Thoracic aorta (tissue), 2 donors: Measurements from ENCODE around the gene SMAD4. TPM values are rescaled to one million over a fixed set of nuclear protein-coding genes. Genes with fewer than 3 reads are reported as not detected.

Experiments used
- ATAC-seq: fragments of 150-250 bp; one replicate; pipeline ENCODE4 v1.8.0; 2017; ENCODE audit warnings: low read depth; ENCODE audit not compliant: insufficient number of reproducible peaks, low FRiP score
- DNase-seq: peaks from one replicate; pipeline ENCODE4 v3.0.0-alpha.2; 2020; ENCODE audit warnings: low spot score
- H3K27ac ChIP-seq, 2 donors: fragments of 200-600 bp; sonication (generic); 1 replicate in 1 of 2; 2 replicates in 1 of 2; pipeline ENCODE4 v1.5.1; 2016; ENCODE audit warnings: mild to moderate bottlenecking in 2 of 2, moderate library complexity in 2 of 2
- H3K27me3 ChIP-seq: fragments of 200-600 bp; sonication (generic); replicated peaks from 2 replicates; pipeline ENCODE4 v1.6.0; 2016; ENCODE audit warnings: mild to moderate bottlenecking; ENCODE audit not compliant: insufficient read depth
- H3K36me3 ChIP-seq: fragments of 200-600 bp; sonication (generic); one replicate; pipeline ENCODE4 v1.5.1; 2016
- H3K4me1 ChIP-seq, 2 donors: fragments of 200-600 bp; sonication (generic); 1 replicate in 1 of 2; 2 replicates in 1 of 2; pipeline versions ENCODE4 v1.5.1 to v1.6.0; 2016; ENCODE audit warnings: low read depth in 2 of 2, mild to moderate bottlenecking in 1 of 2; ENCODE audit not compliant: control insufficient read depth in 1 of 2
- H3K4me3 ChIP-seq: fragments of 200-600 bp; sonication (generic); 2 replicates; pipeline ENCODE4 v1.5.1; 2016; ENCODE audit warnings: mild to moderate bottlenecking
- H3K9me3 ChIP-seq: fragments of 200-600 bp; sonication (generic); 2 replicates; pipeline ENCODE4 v1.5.1; 2016
- total RNA-seq, 2 donors: library from RNA; depleted of rRNA; stranded (reverse); fragments of >200 nt; gene quantifications; one replicate each; pipeline versions ENCODE4 v1.1.0 to v1.2.3, GENCODE V29; 2016
- TF ChIP-seq, protein P1 (sequence below): fragments of 200-600 bp; sonication (generic); IDR thresholded peaks from one replicate; pipeline ENCODE4 v1.5.1; 2019; ENCODE audit warnings: antibody characterized with exemption

SMAD4 gene
- total RNA-seq, 2 donors from 2014 or later: 115 to 155 TPM

DNA sequence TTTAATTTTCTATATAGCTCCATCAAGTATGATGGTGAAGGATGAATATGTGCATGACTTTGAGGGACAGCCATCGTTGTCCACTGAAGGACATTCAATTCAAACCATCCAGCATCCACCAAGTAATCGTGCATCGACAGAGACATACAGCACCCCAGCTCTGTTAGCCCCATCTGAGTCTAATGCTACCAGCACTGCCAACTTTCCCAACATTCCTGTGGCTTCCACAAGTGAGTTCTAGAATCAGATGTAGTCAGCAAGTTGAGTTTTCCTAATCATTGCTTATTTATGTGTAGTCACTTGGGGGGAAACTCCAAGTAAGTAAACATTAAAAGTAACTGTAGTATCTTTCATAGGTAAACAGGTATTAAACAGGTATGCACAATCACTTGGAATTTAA is 24.8 kb downstream of the SMAD4 start:
- Histone ChIP-seq H3K27me3 (no peaks in the 10 kb centered on the region), H3K4me1 (no peaks in the 10 kb centered on the region), H3K27ac (no peak overlapping the region), H3K4me3 (no peak overlapping the region), H3K36me3 (peaks cover 10% of the 10 kb centered on the region), H3K9me3 (no peaks in the 10 kb centered on the region)
- TF ChIP-seq, protein P1, sequence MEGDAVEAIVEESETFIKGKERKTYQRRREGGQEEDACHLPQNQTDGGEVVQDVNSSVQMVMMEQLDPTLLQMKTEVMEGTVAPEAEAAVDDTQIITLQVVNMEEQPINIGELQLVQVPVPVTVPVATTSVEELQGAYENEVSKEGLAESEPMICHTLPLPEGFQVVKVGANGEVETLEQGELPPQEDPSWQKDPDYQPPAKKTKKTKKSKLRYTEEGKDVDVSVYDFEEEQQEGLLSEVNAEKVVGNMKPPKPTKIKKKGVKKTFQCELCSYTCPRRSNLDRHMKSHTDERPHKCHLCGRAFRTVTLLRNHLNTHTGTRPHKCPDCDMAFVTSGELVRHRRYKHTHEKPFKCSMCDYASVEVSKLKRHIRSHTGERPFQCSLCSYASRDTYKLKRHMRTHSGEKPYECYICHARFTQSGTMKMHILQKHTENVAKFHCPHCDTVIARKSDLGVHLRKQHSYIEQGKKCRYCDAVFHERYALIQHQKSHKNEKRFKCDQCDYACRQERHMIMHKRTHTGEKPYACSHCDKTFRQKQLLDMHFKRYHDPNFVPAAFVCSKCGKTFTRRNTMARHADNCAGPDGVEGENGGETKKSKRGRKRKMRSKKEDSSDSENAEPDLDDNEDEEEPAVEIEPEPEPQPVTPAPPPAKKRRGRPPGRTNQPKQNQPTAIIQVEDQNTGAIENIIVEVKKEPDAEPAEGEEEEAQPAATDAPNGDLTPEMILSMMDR: no peak
- ATAC-seq: no peak
- DNase-seq: no peak

DNA sequence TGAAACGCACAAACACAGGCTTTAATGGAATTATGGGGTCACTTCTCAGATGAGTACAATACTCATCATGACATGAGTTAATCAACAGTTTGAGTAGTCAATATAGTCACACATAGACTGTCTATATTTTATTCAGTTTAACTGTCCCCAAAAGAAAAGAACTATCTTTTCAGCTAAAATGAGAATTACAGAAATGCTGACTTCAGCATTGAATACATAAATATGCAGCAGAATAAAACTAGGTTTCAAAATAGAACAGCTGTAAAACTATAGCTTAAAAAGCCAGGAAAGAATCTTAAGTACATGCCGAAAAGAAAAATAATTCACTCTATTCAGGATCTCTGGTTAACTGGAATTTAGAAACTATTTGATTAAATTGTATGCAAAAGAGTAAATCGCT is 30.0 kb downstream of the SMAD4 start:
- H3K36me3 ChIP-seq: peaks cover 16% of the 10 kb centered on the region
- ATAC-seq (no peak), DNase-seq (no peak)
- H3K27ac ChIP-seq: no peak overlapping the region
- H3K9me3 ChIP-seq: no peaks in the 10 kb centered on the region
- no peaks in the 10 kb centered on the region for H3K4me1 ChIP-seq
- H3K27me3 ChIP-seq: no peaks in the 10 kb centered on the region
- H3K4me3 ChIP-seq: no peak overlapping the region
- TF ChIP-seq, protein P1: no peak

DNA sequence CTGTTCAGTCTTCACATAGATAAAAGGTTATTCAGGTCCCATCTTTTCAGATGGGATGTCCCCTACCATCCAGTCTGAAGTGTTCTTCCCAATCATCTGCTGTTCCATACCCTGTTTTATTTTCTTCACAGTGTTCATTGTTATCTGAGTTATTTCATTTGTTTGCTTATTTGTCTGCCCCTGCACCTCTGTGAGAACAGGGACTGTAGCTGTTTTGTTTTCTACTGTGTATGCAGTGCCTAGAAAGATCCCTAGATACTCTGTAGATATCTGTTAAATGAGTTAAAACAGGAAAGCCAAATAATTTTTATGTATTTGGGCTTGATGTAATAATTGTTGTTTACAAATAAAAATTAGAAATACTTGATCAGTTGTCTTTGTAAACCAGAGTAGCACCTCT is 34.2 kb downstream of the SMAD4 start:
- Histone ChIP-seq H3K9me3 (no peaks in the 10 kb centered on the region), H3K4me3 (no peak overlapping the region), H3K36me3 (peaks cover 19% of the 10 kb centered on the region), H3K27me3 (no peaks in the 10 kb centered on the region), H3K27ac (no peak overlapping the region), H3K4me1 (peaks cover 0 to 15% of the 10 kb centered on the region in 2 donors)
- TF ChIP-seq, protein P1: no peak
- no peak for DNase-seq
- no peak for ATAC-seq

DNA sequence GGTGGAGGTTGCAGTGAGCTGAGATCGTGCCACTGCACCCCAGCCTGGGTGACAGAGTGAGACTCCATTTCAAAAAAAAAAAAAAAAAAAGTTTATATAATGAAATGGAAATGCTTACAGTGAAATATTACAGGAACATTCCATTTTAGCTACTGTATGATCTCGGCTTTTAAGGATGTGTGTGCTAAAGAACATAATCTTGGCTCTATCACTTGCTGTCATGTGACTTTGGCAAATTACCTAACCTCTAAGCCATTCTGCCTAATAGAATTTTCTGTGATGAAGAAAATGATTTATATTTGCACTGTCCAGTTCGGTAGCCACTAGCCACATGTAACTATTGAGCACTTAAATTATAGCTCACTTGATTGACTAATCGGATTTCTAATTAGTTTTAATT is 36.3 kb downstream of the SMAD4 start:
- Histone ChIP-seq H3K9me3 (no peaks in the 10 kb centered on the region), H3K36me3 (peaks cover 9% of the 10 kb centered on the region), H3K4me1 (peaks cover 0 to 15% of the 10 kb centered on the region in 2 donors), H3K27ac (no peak overlapping the region), H3K27me3 (no peaks in the 10 kb centered on the region), H3K4me3 (no peak overlapping the region)
- DNase-seq (no peak), ATAC-seq (no peak)
- TF ChIP-seq, protein P1: no peak

DNA sequence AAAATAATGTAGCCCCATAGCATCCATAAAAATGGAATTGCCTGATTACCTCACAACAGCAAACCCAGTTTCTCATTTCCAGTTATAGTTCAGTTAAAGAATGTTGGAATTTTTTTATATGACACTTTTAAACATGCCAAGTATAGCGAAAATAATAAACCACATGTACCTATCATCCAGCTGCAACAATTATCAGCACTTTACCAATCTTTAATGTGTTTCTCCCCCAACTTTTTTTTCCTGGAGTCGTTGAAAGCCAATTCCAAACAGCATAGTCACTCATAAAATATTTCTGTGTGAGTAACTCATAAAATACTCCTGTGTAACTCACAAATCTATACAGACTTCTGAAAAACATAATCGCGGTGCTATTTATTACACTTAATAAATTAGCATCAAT is 38.1 kb downstream of the SMAD4 start:
- H3K27ac ChIP-seq: peak overlapping the region in 1 of 2 donors; percentile 19
- ATAC-seq (no peak), DNase-seq (no peak)
- peaks cover 7% of the 10 kb centered on the region for H3K36me3 ChIP-seq
- peaks cover 0 to 15% of the 10 kb centered on the region in 2 donors for H3K4me1 ChIP-seq
- H3K9me3 ChIP-seq: no peaks in the 10 kb centered on the region
- no peaks in the 10 kb centered on the region for H3K27me3 ChIP-seq
- no peak overlapping the region for H3K4me3 ChIP-seq
- TF ChIP-seq, protein P1: no peak
